Omental fat pad (tissue), 4 donors: ENCODE measurements around the gene KAT6B. TPM values are rescaled to one million over a fixed set of nuclear protein-coding genes. Genes with fewer than 3 reads are reported as not detected.
"Not testable (repeated sequence)": the region's sequence is repeated elsewhere in the genome, so short reads cannot be mapped to it uniquely, and the experiment has no call there.

Experiments
- ATAC-seq: fragments of 150-250 bp; one replicate; pipeline ENCODE4 v1.9.1; 2016; ENCODE audit warnings: mild to moderate bottlenecking, moderate library complexity; ENCODE audit not compliant: low FRiP score
- DNase-seq: peaks from one replicate; pipeline ENCODE4 v3.0.0-alpha.2; 2019; ENCODE audit warnings: low spot score
- CTCF ChIP-seq, 3 donors: fragments of 450-650 bp; IDR thresholded peaks; one replicate each; pipeline ENCODE4 v1.5.1; 2016 to 2017; ENCODE audit warnings: antibody characterized with exemption in 3 of 3, mild to moderate bottlenecking in 3 of 3, moderate library complexity in 2 of 3
- total RNA-seq, 4 donors: library from RNA; depleted of rRNA; stranded (reverse); fragments of >200 nt; gene quantifications; one replicate each; pipeline ENCODE4 v1.1.0, GENCODE V29; 2016

Gene KAT6B
- total RNA-seq, 4 donors from 2014 or later, result 32.2 to 50.3 (median 37.6) TPM

DNA sequence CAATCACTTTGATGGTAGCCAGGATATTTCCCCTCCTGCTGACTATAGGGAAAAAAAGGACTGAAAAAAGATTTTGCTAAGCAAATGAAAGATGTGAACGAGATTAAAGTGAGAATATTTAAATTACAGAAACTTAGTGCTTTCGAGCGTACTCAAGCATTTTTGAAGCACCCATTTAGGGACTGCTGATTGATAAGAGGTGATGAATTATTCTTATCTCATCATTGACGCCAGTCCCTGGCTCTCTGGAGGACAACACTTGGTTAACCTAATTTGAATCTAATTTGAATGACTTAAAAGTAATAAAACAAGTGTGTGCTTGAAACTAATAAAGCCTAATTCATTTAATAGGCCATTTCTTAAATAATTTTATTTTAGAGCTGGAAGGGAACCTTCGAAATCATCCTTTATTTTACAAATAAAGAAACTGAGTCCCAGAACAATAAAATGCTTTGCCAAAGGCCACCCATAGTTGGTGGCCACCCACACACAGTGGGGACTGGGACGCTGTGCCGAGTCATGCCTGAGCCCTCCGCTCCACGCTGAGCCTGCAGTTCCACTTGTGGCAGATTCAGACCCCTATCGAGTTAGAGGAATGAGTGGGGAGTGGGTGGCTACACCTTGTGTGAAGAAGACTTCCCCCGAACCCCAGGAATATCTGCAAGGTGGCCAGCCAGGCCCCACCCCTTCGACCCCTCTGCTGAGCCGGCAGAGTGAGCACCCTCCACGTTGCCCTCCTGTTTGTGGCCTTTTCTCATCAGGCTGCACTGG lies 223.9 kb downstream of the KAT6B start:
- DNase-seq, result no peak
- no peak for TF ChIP-seq CTCF (IDR thresholded peaks at IDR 0.05)
- no peak for ATAC-seq

- DNase-seq (no peak), ATAC-seq (no peak)
- TF ChIP-seq CTCF (IDR thresholded peaks at IDR 0.05), result no peak
Measured at GRCh38 chr10:75051308-75051707, 224.9 kb downstream of the KAT6B start.

DNA sequence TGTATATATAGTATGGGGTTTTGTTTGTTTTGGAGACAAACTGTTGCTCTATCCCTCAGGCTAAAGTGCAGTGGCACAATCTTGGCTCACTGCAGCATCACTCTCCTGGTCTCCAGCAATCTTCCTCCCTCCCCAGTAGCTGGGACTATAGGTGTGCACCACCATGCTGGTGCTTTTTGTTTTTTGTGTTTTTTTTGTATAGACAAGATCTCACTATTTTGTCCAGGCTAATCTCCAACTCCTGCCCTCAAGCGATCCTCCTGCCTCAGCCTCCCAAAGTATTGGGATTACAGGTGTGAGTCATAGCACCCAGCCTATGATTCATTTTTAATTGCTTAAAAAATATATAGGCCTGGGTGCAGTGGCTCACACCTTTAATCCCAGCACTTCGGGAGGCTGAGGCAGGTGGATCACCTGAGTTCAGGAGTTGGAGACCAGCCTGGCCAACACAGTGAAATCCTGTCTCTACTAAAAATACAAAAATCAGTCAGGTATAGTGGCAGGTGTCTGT lies 229.6 kb downstream of the KAT6B start:
- not testable (repeated sequence) for ATAC-seq

GRCh38 chr10:75057680-75058079 lies 231.3 kb downstream of the KAT6B start:
- no peak for DNase-seq

More for the DNA sequence above, 229.6 kb downstream of the KAT6B start:
- DNase-seq, result not testable (repeated sequence)

GRCh38 chr10:75058161-75058560 lies 231.8 kb downstream of the KAT6B start:
- ATAC-seq, result peak; percentile 55
- no peak for TF ChIP-seq CTCF (IDR thresholded peaks at IDR 0.05)
- DNase-seq, result no peak

More at GRCh38 chr10:75057680-75058079, 231.3 kb downstream of the KAT6B start:
- TF ChIP-seq CTCF (IDR thresholded peaks at IDR 0.05), result no peak
- ATAC-seq, result no peak

- DNase-seq (no peak), ATAC-seq (no peak)
- TF ChIP-seq CTCF (IDR thresholded peaks at IDR 0.05), result no peak
Measured at GRCh38 chr10:75061709-75062505, 235.5 kb downstream of the KAT6B start.

GRCh38 chr10:75062506-75063299 lies 236.3 kb downstream of the KAT6B start:
- no peak for ATAC-seq
- no peak for TF ChIP-seq CTCF (IDR thresholded peaks at IDR 0.05)
- DNase-seq, result no peak
